Urinary bladder (tissue), 4 donors: ENCODE data around the gene C1S. TPM values are rescaled to one million over a fixed set of nuclear protein-coding genes. Genes with fewer than 3 reads are reported as not detected.
A peak's percentile ranks its signal among the peaks of the same experiment; 100 is the strongest.
"Not testable (repeated sequence)": the region's sequence is repeated elsewhere in the genome, so short reads cannot be mapped to it uniquely, and the experiment has no call there.

Experiments used
- DNase-seq: peaks from one replicate; pipeline ENCODE4 v3.0.0-alpha.2; 2015; ENCODE audit errors: extremely low spot score
- H3K27ac ChIP-seq: one replicate; pipeline ENCODE4 v1.5.1; 2013; ENCODE audit warnings: low read depth, mild to moderate bottlenecking, moderate library complexity
- H3K36me3 ChIP-seq: one replicate; pipeline ENCODE4 v1.6.1; 2013; ENCODE audit warnings: mild to moderate bottlenecking, moderate library complexity; ENCODE audit not compliant: insufficient read depth
- H3K4me1 ChIP-seq: one replicate; pipeline ENCODE4 v1.6.1; 2013; ENCODE audit warnings: mild to moderate bottlenecking, moderate library complexity; ENCODE audit not compliant: insufficient read depth
- H3K4me3 ChIP-seq: one replicate; pipeline ENCODE4 v1.5.1; 2013; ENCODE audit warnings: low read depth, low read length
- WGBS: extraction: QIAGEN DNeasy Blood & Tissue Kit; methylation state at CpG from one replicate; pipeline ENCODE4 v1.1.7; 2013; 5-methylcytosine and 5-hydroxymethylcytosine counted together
- polyA plus RNA-seq: library from polyadenylated mRNA; stranded (reverse); fragments of 200-250 nt; gene quantifications from one replicate; pipeline ENCODE4 v1.2.3, GENCODE V29; 2013
- total RNA-seq: library from RNA; depleted of rRNA; stranded (reverse); fragments of >200 nt; gene quantifications from one replicate; pipeline ENCODE4 v1.2.3, GENCODE V29; 2014
- donor health status: healthy with polysubstance abuse.
- donor health status: healthy.

The C1S gene
- total and polyA plus RNA-seq, 2 donors, result 196 to 918 TPM

GRCh38 chr12:7032990-7033389, 27.5 kb upstream of the C1S start:
- WGBS, result 90% methylated on average over 2 of the region's 2 CpGs
- no peaks in the 10 kb centered on the region for H3K36me3 ChIP-seq
- H3K4me3 ChIP-seq, result no peak overlapping the region
- no peak for DNase-seq
- no peak overlapping the region for H3K27ac ChIP-seq
- H3K4me1 ChIP-seq, result no peaks in the 10 kb centered on the region

- 92% methylated on average over 1 of the region's 1 CpG for whole genome bisulfite sequencing
- no peak overlapping the region for H3K27ac ChIP-seq
Measured at GRCh38 chr12:7034464-7034863, 26.1 kb upstream of the C1S start.

GRCh38 chr12:7035463-7035862, 25.1 kb upstream of the C1S start:
- 59% methylated on average over 2 of the region's 2 CpGs for WGBS
- H3K27ac ChIP-seq, result no peak overlapping the region
- no peak overlapping the region for H3K4me3 ChIP-seq
- no peaks in the 10 kb centered on the region for H3K36me3 ChIP-seq
- H3K4me1 ChIP-seq, result no peaks in the 10 kb centered on the region
- no peak for DNase-seq

More at GRCh38 chr12:7034464-7034863, 26.1 kb upstream of the C1S start:
- no peak overlapping the region for H3K4me3 ChIP-seq
- no peaks in the 10 kb centered on the region for H3K4me1 ChIP-seq
- no peaks in the 10 kb centered on the region for H3K36me3 ChIP-seq
- DNase-seq, result no peak

- not testable (repeated sequence) for DNase-seq, H3K4me1 ChIP-seq, H3K27ac ChIP-seq, H3K4me3 ChIP-seq, H3K36me3 ChIP-seq
- WGBS, result 96% methylated on average over 32 of the region's 32 CpGs
Measured at GRCh38 chr12:7037411-7037810, 23.1 kb upstream of the C1S start.

- no peaks in the 10 kb centered on the region for H3K36me3 ChIP-seq
- no peak for DNase-seq
- no peak overlapping the region for H3K27ac ChIP-seq
- H3K4me3 ChIP-seq, result no peak overlapping the region
- H3K4me1 ChIP-seq, result no peaks in the 10 kb centered on the region
- 93% methylated on average over 22 of the region's 22 CpGs for WGBS
Measured at GRCh38 chr12:7038591-7038990, 21.9 kb upstream of the C1S start.

- H3K4me3 ChIP-seq, result no peak overlapping the region
- peak; percentile 4 for DNase-seq
- no peaks in the 10 kb centered on the region for H3K36me3 ChIP-seq
- 65% methylated on average over 10 of the region's 10 CpGs for WGBS
- H3K4me1 ChIP-seq, result no peaks in the 10 kb centered on the region
- H3K27ac ChIP-seq, result no peak overlapping the region
Measured at GRCh38 chr12:7039403-7039802, 21.1 kb upstream of the C1S start.

GRCh38 chr12:7042842-7043241, 17.7 kb upstream of the C1S start:
- Histone ChIP-seq H3K36me3 (no peaks in the 10 kb centered on the region), H3K4me3 (no peak overlapping the region), H3K4me1 (no peaks in the 10 kb centered on the region), H3K27ac (no peak overlapping the region)
- no peak for DNase-seq
- WGBS, result 57% methylated on average over 6 of the region's 6 CpGs

- 90% methylated on average over 9 of the region's 9 CpGs for WGBS
- no peaks in the 10 kb centered on the region for H3K36me3 ChIP-seq
- H3K4me3 ChIP-seq, result no peak overlapping the region
- H3K27ac ChIP-seq, result no peak overlapping the region
- no peaks in the 10 kb centered on the region for H3K4me1 ChIP-seq
- no peak for DNase-seq
Measured at GRCh38 chr12:7045913-7046312, 14.6 kb upstream of the C1S start.

GRCh38 chr12:7046383-7047105, 14.0 kb upstream of the C1S start:
- H3K27ac ChIP-seq, result no peak overlapping the region
- DNase-seq, result no peak
- H3K4me3 ChIP-seq, result no peak overlapping the region
- no peaks in the 10 kb centered on the region for H3K4me1 ChIP-seq
- no peaks in the 10 kb centered on the region for H3K36me3 ChIP-seq
- 82% methylated on average over 5 of the region's 5 CpGs for WGBS

- Histone ChIP-seq H3K36me3 (no peaks in the 10 kb centered on the region), H3K4me1 (no peaks in the 10 kb centered on the region), H3K4me3 (no peak overlapping the region), H3K27ac (no peak overlapping the region)
- WGBS, result 71% methylated on average over 5 of the region's 5 CpGs
- DNase-seq, result no peak
Measured at GRCh38 chr12:7047306-7047705, 13.2 kb upstream of the C1S start.

GRCh38 chr12:7049445-7049951, 11.0 kb upstream of the C1S start:
- WGBS, result 85% methylated on average over 10 of the region's 10 CpGs
- not testable (repeated sequence) for H3K4me3 ChIP-seq

GRCh38 chr12:7049973-7050372, 10.5 kb upstream of the C1S start:
- H3K27ac ChIP-seq, H3K36me3 ChIP-seq, DNase-seq, H3K4me3 ChIP-seq, H3K4me1 ChIP-seq: not testable (repeated sequence)
- 94% methylated on average over 3 of the region's 3 CpGs for WGBS

More at GRCh38 chr12:7049445-7049951, 11.0 kb upstream of the C1S start:
- not testable (repeated sequence) for H3K36me3 ChIP-seq, H3K27ac ChIP-seq, DNase-seq, H3K4me1 ChIP-seq

- Histone ChIP-seq H3K36me3 (no peaks in the 10 kb centered on the region), H3K27ac (no peak overlapping the region), H3K4me3 (no peak overlapping the region), H3K4me1 (no peaks in the 10 kb centered on the region)
- WGBS, result 85% methylated on average over 4 of the region's 4 CpGs
- DNase-seq, result no peak
Measured at GRCh38 chr12:7054925-7055324, 5.6 kb upstream of the C1S start.

GRCh38 chr12:7055736-7056135, 4.8 kb upstream of the C1S start:
- WGBS, result 98% methylated on average over 2 of the region's 2 CpGs
- H3K27ac ChIP-seq, H3K4me3 ChIP-seq, H3K36me3 ChIP-seq, H3K4me1 ChIP-seq, DNase-seq: not testable (repeated sequence)
